Peyer's patch (tissue), 4 donors: ENCODE measurements around the gene PTPN4.

Experiments
- CTCF ChIP-seq, 6 experiments: fragments of 450-650 bp in 4 of 6; fragments of 200-600 bp in 2 of 6; sonication (generic) in 1 of 6; IDR thresholded peaks; one replicate each; pipeline ENCODE4 v1.5.1; 2017 to 2019; ENCODE audit warnings: antibody characterized with exemption in 6 of 6, mild to moderate bottlenecking in 3 of 6, moderate library complexity in 1 of 6
- POLR2A ChIP-seq, 2 donors: fragments of 450-650 bp; IDR thresholded peaks; one replicate each; pipeline ENCODE4 v1.5.1; 2017; ENCODE audit warnings: antibody characterized with exemption in 2 of 2, mild to moderate bottlenecking in 2 of 2, moderate library complexity in 2 of 2

GRCh38 chr2:119745566-119745965 is 14.2 kb upstream of the PTPN4 start:
- TF ChIP-seq CTCF (IDR thresholded peaks at IDR 0.05) (no peak), POLR2A (IDR thresholded peaks at IDR 0.05) (no peak)
